Activated T-cell treated with anti-CD3 and anti-CD28 coated beads for 4 hours (primary cell): Measurements from ENCODE around the gene SPTBN1.

Source experiments
- DNase-seq: peaks from one replicate; pipeline ENCODE4 v3.0.0-alpha.2; 2020

The SPTBN1 gene

DNA sequence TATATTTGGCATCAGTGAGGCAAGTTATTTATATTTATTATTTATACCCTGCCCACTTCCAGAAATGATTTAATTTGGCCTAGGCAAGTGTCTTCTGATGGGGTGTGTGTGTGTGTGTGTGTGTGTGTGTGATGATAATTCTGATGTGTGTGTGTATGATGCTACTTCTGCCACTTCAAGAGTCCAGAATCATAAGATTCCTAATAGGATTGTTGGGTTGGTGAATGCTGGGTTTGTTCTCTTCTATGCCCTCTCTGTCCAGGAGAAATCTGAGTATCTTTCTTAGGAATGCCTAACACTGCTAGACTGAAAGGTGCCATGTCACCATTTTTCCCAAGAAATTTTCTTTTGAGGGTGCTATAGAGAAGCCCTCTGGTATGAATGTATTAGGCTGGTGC lies 122.5 kb downstream of the SPTBN1 start:
- DNase-seq: no peak

DNA sequence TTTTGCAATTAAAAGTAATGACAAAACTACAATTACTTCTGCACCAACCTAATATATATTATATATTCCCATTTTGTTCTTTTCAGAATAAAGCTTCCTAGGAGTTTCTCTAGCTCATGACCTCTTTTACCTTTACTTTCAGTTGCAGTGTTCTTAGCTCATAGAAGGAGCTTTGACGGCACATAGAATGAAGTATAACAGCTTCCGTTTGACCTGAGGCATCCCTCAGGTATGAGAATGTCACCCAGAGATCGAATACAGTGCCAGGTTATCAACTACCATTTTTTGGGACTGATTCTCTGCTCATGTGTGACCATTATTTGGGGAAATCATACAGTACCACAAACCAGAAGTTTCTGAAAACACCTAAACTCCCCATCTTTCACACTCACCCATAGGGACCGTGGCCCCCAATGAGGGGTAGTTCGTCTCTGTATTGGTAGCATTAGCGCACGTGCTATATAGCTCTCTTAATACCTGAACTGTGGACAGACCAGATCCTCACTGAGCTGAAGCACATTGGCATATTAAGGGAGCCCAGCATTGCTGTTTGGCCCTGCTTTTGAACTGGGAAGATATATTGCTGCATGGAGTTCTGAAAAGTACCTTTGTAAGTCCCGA lies 123.0 kb downstream of the SPTBN1 start:
- no peak for DNase-seq

DNA sequence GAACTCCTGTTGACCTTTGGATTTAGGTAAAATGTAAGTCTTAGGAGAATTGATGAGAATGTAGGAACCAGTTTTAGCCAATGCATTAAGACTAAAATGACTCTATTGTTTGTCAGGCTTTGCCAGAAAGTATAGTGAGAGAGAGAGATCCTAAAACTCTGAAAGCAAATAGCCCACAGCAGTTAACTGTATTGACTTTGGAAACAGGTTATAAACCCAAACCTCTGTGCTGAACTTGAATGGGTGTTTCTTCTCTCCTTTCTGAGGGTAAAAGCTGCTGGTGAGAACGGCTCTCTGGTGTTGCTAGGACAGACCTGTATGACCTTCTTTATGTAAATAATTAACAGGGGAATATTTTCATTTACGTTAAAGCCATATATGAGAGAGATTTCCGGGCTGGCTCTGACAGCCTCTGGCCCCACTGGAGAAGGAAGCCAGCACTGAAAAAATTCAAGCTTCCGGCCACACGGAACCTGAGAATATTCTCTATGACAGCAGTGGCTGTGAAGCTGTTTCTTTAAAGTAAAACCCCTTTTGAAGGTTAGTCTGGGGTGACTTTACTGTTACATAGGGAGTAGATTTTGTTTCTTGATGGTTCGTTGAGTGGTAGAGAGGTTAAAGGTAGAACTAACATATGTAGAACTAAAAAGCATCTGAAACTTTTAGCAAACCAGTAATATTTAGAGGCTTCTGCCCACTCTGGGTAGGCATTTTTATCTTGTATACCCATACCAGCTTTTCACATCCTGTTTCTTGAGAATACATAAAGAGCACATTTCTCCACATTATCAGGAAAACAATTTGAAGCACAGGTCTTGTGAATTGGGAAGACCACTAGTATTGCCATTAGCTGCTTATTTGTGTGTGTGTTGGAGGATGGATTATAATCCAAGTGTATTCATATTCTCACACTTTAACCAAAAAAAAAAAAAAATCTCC lies 123.8 kb downstream of the SPTBN1 start:
- DNase-seq: no peak

- no peak for DNase-seq
Measured at GRCh38 chr2:54581326-54582039, 125.4 kb downstream of the SPTBN1 start.

GRCh38 chr2:54582987-54583386 lies 126.9 kb downstream of the SPTBN1 start:
- no peak for DNase-seq

DNA sequence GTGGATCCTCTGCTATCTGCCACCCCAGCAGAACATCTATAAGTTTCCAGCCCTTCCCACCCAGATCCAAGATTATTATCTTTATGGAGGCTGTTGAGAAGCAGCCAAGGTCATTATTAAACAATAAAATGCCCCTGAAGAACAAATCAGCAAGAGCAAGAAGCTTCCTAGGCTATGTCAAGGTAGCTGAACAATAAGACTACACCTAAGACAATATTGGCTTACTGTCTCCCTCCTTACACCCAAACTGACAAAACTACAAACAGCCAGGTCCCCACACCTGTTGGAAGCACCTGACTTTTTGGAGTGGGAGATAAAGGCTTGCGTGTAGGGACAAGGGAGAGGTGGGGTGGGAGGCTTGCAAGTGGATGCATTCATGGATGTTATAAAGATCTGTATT lies 128.5 kb downstream of the SPTBN1 start:
- DNase-seq: no peak

DNA sequence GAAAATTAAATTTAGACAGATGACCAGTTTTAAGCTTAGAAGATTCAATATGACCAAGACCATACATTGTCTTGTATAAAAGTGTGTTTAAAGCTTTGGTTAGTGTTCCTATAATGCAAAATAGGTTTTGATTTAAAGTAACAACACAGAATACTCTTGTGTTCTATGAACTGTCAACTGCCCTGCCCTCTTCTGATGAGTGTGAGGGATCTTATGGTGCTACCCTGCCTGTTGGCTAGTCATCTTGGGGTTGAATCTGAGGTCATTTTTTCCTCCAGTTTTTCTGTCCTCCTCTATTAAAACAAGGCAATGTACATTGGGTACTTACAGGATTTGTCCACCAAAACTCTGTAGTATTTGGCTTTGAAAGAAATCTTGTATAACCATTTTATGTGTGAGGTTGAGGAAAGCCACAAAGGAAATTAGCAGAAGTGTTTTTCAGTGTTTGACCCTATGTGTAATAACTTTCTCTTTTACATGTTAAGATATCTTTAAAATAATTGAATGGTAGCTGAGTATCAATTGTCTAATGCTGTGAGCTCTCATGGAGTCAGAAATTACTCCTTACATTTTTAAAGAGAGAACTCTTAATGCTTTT lies 129.1 kb downstream of the SPTBN1 start:
- no peak for DNase-seq

DNA sequence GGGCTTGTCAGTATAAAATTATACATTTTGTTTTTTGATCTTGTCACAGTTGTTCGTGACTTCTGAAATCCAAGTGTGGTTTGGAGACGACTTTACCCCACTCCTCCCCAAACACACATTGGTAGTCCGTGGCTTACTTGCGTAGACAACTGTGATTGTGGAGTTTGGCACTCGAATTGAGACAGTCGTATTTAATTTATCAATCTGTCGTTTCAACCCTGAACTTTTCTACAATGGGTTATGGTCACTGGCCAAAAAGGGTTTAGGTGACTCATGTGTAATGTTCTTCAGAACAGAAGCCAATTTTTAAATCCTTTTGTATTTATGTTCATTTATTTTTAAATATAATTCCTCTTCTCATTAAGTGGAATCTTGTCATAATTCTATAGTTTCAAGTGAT lies 129.9 kb downstream of the SPTBN1 start:
- no peak for DNase-seq

GRCh38 chr2:54586494-54586893 lies 130.4 kb downstream of the SPTBN1 start:
- DNase-seq: no peak

GRCh38 chr2:54587171-54588016 lies 131.3 kb downstream of the SPTBN1 start:
- DNase-seq: no peak

DNA sequence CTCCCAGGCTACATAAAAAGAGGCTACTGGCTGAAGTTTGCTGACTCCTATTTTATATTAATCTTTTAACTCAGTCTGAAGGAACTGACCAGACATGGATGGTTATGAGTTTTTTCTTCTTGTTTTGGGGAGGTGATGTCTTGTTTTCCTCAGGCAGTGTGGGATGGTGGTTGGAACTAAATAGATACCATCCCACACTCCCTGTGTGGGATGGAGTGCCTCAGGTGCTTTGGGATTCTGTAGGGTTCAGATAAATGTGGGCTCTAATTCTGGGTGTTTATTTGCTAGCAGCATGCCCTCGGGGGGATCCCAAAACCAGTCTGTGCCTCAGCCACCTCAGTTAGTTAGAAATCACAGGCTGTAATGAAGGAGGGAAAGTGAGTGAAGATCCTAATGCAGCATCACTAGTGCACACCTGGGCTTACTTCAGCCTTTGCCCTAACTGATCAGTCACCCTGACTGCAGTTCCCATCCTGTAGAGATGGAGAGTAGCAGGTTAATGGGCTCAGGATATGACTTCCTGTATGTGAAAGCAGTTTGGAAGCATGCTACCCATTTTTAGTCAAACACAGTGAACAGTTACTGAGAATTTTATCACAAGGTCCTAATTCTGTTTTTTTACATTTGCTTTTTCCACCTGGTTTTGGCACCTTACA lies 132.2 kb downstream of the SPTBN1 start:
- DNase-seq: no peak

DNA sequence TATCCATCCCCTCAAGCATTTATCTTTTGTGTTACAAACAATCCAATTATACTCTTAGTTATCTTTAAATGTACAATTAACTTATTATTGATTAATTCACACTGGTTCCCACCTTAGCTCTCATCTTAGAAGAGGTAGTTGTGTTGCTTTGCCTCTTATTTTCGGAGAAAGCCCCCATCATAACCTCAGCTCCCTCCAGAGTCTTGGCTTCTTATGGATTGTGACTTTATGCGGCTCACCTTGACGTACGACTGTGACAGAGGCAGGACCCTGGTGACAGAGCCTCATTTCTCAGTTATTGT lies 132.9 kb downstream of the SPTBN1 start:
- DNase-seq: no peak

GRCh38 chr2:54589340-54590215 lies 133.5 kb downstream of the SPTBN1 start:
- DNase-seq: no peak

GRCh38 chr2:54590216-54591120 lies 134.3 kb downstream of the SPTBN1 start:
- no peak for DNase-seq

- DNase-seq: no peak
Measured at GRCh38 chr2:54591551-54591950, 135.4 kb downstream of the SPTBN1 start.

DNA sequence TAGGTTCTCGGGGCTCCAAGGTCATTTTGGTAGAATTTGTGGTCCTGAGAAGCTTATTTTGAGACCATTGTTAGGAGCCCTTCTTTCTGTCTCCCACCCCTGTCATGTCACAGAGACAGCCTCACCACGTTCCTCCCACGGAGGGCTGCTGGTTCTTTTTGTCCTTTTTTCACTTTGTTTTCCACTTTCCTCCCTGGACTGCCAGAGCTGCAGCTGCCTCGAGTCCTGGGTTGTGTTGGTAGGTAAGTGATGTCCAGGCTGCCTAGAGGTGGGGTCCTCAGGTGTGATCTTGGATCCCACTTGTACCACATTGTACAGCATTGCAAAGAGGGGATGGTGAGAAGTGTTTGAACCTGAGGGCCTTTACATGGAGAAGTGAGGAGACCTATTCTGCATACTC lies 137.1 kb downstream of the SPTBN1 start:
- no peak for DNase-seq

GRCh38 chr2:54594048-54594447 lies 137.9 kb downstream of the SPTBN1 start:
- DNase-seq: no peak

DNA sequence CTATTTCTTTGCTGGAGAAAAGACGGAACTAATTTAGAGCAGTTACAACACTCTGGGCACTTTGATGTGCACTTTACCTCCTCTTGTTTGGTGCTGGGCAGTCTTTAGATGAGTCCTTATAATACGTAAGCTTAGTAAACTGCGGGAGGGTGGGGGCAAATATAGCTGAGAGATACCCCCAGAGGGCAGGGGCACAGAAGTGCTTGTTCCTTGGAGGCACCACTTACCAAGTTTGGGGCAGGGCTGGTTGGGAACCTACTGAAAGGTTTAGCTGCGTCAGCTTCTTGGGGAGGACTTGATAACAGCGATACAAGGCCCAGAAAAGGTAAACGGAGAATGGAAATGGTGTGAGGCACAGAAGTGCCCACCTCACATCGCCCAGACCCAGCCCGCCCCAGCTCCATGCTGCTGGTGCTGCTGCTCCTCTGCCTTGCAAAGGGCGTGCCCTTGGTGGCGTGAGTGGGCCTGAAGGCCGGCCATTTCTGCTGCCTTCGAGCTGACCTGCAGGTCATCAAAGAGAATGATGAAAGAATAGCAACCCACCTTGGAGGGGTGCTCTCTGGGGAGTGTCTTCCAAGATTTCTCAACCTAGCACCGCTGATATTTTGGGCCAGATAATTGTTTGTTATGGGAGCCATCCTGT lies 139.2 kb downstream of the SPTBN1 start:
- no peak for DNase-seq
